Mammary epithelial cell (primary cell): Measurements from ENCODE around the gene UBE2N.

Experiments used
- CTCF ChIP-seq, 2 donors: IDR thresholded peaks in 1 of 2; conservative IDR thresholded peaks in 1 of 2; 2 replicates each; pipeline ENCODE4 v1.5.1; 2011 to 2012; ENCODE audit warnings: inconsistent platforms in 2 of 2, low read length in 2 of 2, mild to moderate bottlenecking in 2 of 2, control low read depth in 1 of 2, low read depth in 1 of 2; ENCODE audit not compliant: insufficient read depth in 1 of 2; ENCODE audit errors: extremely low read depth in 1 of 2
- EZH2 ChIP-seq: IDR thresholded peaks from 2 replicates; pipeline ENCODE4 v1.6.1; 2012; ENCODE audit warnings: low read length, inconsistent platforms, borderline replicate concordance

- no peak for TF ChIP-seq CTCF (conservative IDR thresholded peaks at IDR 0.05 in 1 of 2, IDR thresholded peaks at IDR 0.05 in 1 of 2; ENCODE audit: extremely low read depth in 1 of 2, insufficient read depth in 1 of 2, low read depth in 1 of 2, low read length in 2 of 2)
- no peak for TF ChIP-seq EZH2
Measured at GRCh38 chr12:93469386-93469785, 27.6 kb upstream of the UBE2N start.
